Neural progenitor cell (in vitro differentiated cells): ENCODE results near the gene FRMD5.

ENCODE experiments used
- EZH2 ChIP-seq: fragments of 200-600 bp; sonication (generic); IDR thresholded peaks from 2 replicates; pipeline ENCODE4 v1.6.1; 2017; ENCODE audit warnings: antibody characterized with exemption, mild to moderate bottlenecking, moderate library complexity
- TF ChIP-seq, protein P1 (sequence below): fragments of 200-600 bp; sonication (generic); IDR thresholded peaks from 2 replicates; pipeline ENCODE4 v1.5.1; 2017; ENCODE audit warnings: antibody characterized with exemption, mild to moderate bottlenecking

DNA sequence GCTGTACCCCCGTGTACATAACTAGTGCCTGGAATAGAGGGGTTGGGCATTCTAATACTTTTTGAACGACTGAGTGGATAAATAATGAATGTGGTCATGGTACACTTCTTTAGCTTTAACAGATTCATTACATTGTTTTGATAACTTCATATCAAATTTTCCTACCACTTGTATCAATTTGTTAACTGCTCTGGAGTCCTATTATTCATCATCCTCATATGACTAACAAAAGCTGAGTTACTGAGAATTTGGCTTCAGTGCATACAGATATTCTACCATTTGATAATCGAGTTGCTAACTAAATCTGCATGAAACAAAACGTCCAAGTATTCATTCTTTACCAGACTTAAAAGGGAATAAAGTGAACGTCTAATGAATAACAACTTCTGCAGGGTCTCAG, 31.7 kb downstream of the FRMD5 start:
- no peak for TF ChIP-seq EZH2
- TF ChIP-seq, protein P1, sequence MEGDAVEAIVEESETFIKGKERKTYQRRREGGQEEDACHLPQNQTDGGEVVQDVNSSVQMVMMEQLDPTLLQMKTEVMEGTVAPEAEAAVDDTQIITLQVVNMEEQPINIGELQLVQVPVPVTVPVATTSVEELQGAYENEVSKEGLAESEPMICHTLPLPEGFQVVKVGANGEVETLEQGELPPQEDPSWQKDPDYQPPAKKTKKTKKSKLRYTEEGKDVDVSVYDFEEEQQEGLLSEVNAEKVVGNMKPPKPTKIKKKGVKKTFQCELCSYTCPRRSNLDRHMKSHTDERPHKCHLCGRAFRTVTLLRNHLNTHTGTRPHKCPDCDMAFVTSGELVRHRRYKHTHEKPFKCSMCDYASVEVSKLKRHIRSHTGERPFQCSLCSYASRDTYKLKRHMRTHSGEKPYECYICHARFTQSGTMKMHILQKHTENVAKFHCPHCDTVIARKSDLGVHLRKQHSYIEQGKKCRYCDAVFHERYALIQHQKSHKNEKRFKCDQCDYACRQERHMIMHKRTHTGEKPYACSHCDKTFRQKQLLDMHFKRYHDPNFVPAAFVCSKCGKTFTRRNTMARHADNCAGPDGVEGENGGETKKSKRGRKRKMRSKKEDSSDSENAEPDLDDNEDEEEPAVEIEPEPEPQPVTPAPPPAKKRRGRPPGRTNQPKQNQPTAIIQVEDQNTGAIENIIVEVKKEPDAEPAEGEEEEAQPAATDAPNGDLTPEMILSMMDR, result no peak
